K562 (cell line): ENCODE results near the gene NRCAM. TPM values are rescaled to one million over a fixed set of nuclear protein-coding genes. Genes with fewer than 3 reads are reported as not detected.

Experiments used
- KDM4B ChIP-seq, 2 experiments: fragments of 450-650 bp in 1 of 2; sonication (generic) in 1 of 2; IDR thresholded peaks; 2 replicates each; pipeline ENCODE4 v1.6.1; 2016 to 2017; ENCODE audit warnings: borderline replicate concordance in 2 of 2, antibody characterized with exemption in 1 of 2, low read depth in 1 of 2, mild to moderate bottlenecking in 1 of 2
- SMARCE1 ChIP-seq: fragments of 450-650 bp; IDR thresholded peaks from 2 replicates; pipeline ENCODE4 v1.7.1; 2016; ENCODE audit warnings: mild to moderate bottlenecking
- XRCC3 ChIP-seq: fragments of 450-650 bp; IDR thresholded peaks from 2 replicates; pipeline ENCODE4 v1.6.1; 2017; ENCODE audit warnings: mild to moderate bottlenecking, moderate library complexity
- ZBED1 ChIP-seq: IDR thresholded peaks from 2 replicates; pipeline ENCODE4 v1.6.1; 2014
- ZBTB33 ChIP-seq: sonication (generic); formaldehyde crosslinking; IDR thresholded peaks from 2 replicates; pipeline ENCODE4 v1.8.1; 2023; ENCODE audit warnings: mild to moderate bottlenecking, missing genetic modification reagents
- ZNF592 ChIP-seq: fragments of 450-650 bp; IDR thresholded peaks from 2 replicates; pipeline ENCODE4 v1.6.1; 2017; ENCODE audit warnings: antibody characterized with exemption, mild to moderate bottlenecking
- ZNF699 ChIP-seq: fragments of 250-450 bp; sonication (Bioruptor Pico); IDR thresholded peaks from 2 replicates; pipeline ENCODE4 v1.8.0; 2021; ENCODE audit warnings: mild to moderate bottlenecking, moderate library complexity; ENCODE audit not compliant: insufficient replicate concordance
- ZNF76 ChIP-seq: fragments of 250-450 bp; sonication (Bioruptor Pico); IDR thresholded peaks from 2 replicates; pipeline ENCODE4 v1.4.0; 2020; ENCODE audit warnings: mild to moderate bottlenecking, moderate library complexity, borderline replicate concordance
- polyA plus RNA-seq, 8 experiments: library from polyadenylated mRNA; depleted of rRNA in 4 of 8; stranded (reverse) in 5 of 8; unstranded in 3 of 8; fragments of >200 nt; fragmentation: Nextera tagmentation in 2 of 8; fragmentation: Illumina TruSeq in 1 of 8; extraction: Ambion mirVana in 2 of 8; extraction: Trizol in 1 of 8; gene quantifications; 2 replicates each; pipeline versions ENCODE4 v1.2.1 to v1.2.3, GENCODE V29; 2011 to 2014; ENCODE audit warnings: inconsistent platforms in 1 of 8, missing spikeins in 1 of 8
- total RNA-seq, 7 experiments: library from RNA; depleted of rRNA in 6 of 7; stranded (reverse); fragments of >200 nt in 6 of 7; fragmentation: Illumina TruSeq in 2 of 7; extraction: Trizol in 2 of 7; gene quantifications; 2 replicates each; pipeline versions ENCODE4 v1.2.1 to v1.2.3, GENCODE V29; 2011 to 2021; ENCODE audit warnings: low replicate concordance in 1 of 7
- TF ChIP-seq, protein P1 (sequence below): fragments of 200-800 bp; sonication (Bioruptor generic); IDR thresholded peaks from 2 replicates; pipeline ENCODE4 v1.6.1; 2017; ENCODE audit warnings: missing genetic modification characterization, missing compliant biosample characterization
- TF ChIP-seq, protein P2 (sequence below), 2 experiments: fragments of 450-650 bp; formaldehyde crosslinking in 1 of 2; IDR thresholded peaks; 2 replicates each; pipeline versions ENCODE4 v1.4.0 to v1.6.1; 2014 to 2020; ENCODE audit warnings: mild to moderate bottlenecking in 2 of 2, borderline replicate concordance in 1 of 2, low read depth in 1 of 2

Gene NRCAM
- total and polyA plus RNA-seq, 9 of the 15 experiments (the other 6 are each of a cell fraction or from before 2014, with no cell fraction given) = 0.03 to 0.54 (median 0.12) TPM; not detected in 1

- TF ChIP-seq, protein P1, sequence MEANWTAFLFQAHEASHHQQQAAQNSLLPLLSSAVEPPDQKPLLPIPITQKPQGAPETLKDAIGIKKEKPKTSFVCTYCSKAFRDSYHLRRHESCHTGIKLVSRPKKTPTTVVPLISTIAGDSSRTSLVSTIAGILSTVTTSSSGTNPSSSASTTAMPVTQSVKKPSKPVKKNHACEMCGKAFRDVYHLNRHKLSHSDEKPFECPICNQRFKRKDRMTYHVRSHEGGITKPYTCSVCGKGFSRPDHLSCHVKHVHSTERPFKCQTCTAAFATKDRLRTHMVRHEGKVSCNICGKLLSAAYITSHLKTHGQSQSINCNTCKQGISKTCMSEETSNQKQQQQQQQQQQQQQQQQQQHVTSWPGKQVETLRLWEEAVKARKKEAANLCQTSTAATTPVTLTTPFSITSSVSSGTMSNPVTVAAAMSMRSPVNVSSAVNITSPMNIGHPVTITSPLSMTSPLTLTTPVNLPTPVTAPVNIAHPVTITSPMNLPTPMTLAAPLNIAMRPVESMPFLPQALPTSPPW (CRISPR knock-in tag) = 0 out of 2 replicates have a peak, but pooled peaks have one; percentile 10
- TF ChIP-seq, protein P2, sequence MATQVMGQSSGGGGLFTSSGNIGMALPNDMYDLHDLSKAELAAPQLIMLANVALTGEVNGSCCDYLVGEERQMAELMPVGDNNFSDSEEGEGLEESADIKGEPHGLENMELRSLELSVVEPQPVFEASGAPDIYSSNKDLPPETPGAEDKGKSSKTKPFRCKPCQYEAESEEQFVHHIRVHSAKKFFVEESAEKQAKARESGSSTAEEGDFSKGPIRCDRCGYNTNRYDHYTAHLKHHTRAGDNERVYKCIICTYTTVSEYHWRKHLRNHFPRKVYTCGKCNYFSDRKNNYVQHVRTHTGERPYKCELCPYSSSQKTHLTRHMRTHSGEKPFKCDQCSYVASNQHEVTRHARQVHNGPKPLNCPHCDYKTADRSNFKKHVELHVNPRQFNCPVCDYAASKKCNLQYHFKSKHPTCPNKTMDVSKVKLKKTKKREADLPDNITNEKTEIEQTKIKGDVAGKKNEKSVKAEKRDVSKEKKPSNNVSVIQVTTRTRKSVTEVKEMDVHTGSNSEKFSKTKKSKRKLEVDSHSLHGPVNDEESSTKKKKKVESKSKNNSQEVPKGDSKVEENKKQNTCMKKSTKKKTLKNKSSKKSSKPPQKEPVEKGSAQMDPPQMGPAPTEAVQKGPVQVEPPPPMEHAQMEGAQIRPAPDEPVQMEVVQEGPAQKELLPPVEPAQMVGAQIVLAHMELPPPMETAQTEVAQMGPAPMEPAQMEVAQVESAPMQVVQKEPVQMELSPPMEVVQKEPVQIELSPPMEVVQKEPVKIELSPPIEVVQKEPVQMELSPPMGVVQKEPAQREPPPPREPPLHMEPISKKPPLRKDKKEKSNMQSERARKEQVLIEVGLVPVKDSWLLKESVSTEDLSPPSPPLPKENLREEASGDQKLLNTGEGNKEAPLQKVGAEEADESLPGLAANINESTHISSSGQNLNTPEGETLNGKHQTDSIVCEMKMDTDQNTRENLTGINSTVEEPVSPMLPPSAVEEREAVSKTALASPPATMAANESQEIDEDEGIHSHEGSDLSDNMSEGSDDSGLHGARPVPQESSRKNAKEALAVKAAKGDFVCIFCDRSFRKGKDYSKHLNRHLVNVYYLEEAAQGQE (IDR thresholded peaks at IDR 0.05; ENCODE audit: borderline replicate concordance) = no peak
- TF ChIP-seq, protein P2 (CRISPR knock-in tag; IDR thresholded peaks at IDR 0.05; ENCODE audit: low read depth) = no peak
- TF ChIP-seq ZBTB33 (CRISPR knock-in tag) (no peak), XRCC3 (no peak), ZNF76 (CRISPR knock-in tag) (no peak), ZBED1 (no peak), ZNF592 (peak; percentile 62), ZNF699 (CRISPR knock-in tag) (no peak), KDM4B (IDR thresholded peaks at IDR 0.05; ENCODE audit: borderline replicate concordance in 2 of 2, low read depth in 1 of 2) (no peak), SMARCE1 (peak; percentile 68; the same call in 1 of the 2 replicates)
Measured at GRCh38 chr7:108235451-108236061, 220.7 kb downstream of the NRCAM start (continued).
